ENCODE results near the gene LRRC23.
"Not testable (repeated sequence)": the region's sequence is repeated elsewhere in the genome, so short reads cannot be mapped to it uniquely, and the experiment has no call there.

- TF ChIP-seq CTCF (optimal IDR thresholded peaks at IDR 0.05 in 1 of 3, IDR thresholded peaks at IDR 0.05 in 1 of 3, conservative IDR thresholded peaks at IDR 0.05 in 1 of 3; ENCODE audit: extremely low read depth in 1 of 3, insufficient read depth in 2 of 3, low read length in 3 of 3); EZH2 (IDR thresholded peaks at IDR 0.05; ENCODE audit: low read length): not testable (repeated sequence)
Observed at GRCh38 chr12:6908141-6908540, 3.5 kb downstream of the LRRC23 start.
